K562 (cell line): ENCODE measurements around the gene PDE6D. TPM values are rescaled to one million over a fixed set of nuclear protein-coding genes. Genes with fewer than 3 reads are reported as not detected.
A peak's percentile ranks its signal among the peaks of the same experiment; 100 is the strongest.

Experiments used
- CC2D1A ChIP-seq: fragments of 450-650 bp; IDR thresholded peaks from 2 replicates; pipeline ENCODE4 v1.6.1; 2017; ENCODE audit warnings: mild to moderate bottlenecking
- CUX1 ChIP-seq: fragments of 200-800 bp; sonication (Bioruptor generic); IDR thresholded peaks from 2 replicates; pipeline ENCODE4 v1.6.1; 2016; ENCODE audit warnings: missing genetic modification characterization, missing compliant biosample characterization
- DDX20 ChIP-seq: fragments of 450-650 bp; IDR thresholded peaks from 2 replicates; pipeline ENCODE4 v1.6.1; 2016; ENCODE audit warnings: missing genetic modification characterization, low read depth, mild to moderate bottlenecking, missing compliant biosample characterization, moderate library complexity
- FOS ChIP-seq: IDR thresholded peaks from 3 replicates; pipeline ENCODE4 v1.6.1; 2011; ENCODE audit not compliant: insufficient read length; ENCODE audit errors: extremely low read depth
- JUN ChIP-seq, 2 experiments: sonication (generic) in 1 of 2; formaldehyde crosslinking in 1 of 2; IDR thresholded peaks; 2 replicates each; pipeline versions ENCODE4 v1.6.1 to v1.8.0; 2012 to 2022; ENCODE audit warnings: borderline replicate concordance in 2 of 2, mild to moderate bottlenecking in 2 of 2, improper control_type of control experiment in 1 of 2, low read depth in 1 of 2, low read length in 1 of 2, missing genetic modification reagents in 1 of 2
- MXI1 ChIP-seq: IDR thresholded peaks from 2 replicates; pipeline ENCODE4 v1.6.1; 2011; ENCODE audit warnings: low read depth, mild to moderate bottlenecking, improper control_type of control experiment, low read length
- NCOA4 ChIP-seq: fragments of 450-650 bp; IDR thresholded peaks from 2 replicates; pipeline ENCODE4 v1.6.1; 2018; ENCODE audit warnings: mild to moderate bottlenecking; ENCODE audit not compliant: partially characterized antibody
- NCOR1 ChIP-seq: fragments of 450-650 bp; IDR thresholded peaks from 2 replicates; pipeline ENCODE4 v1.6.1; 2016; ENCODE audit warnings: mild to moderate bottlenecking, moderate library complexity
- RNF2 ChIP-seq: sonication (generic); IDR thresholded peaks from 2 replicates; pipeline ENCODE4 v1.6.1; 2016
- RREB1 ChIP-seq: fragments of 250-450 bp; sonication (Bioruptor Pico); IDR thresholded peaks from 2 replicates; pipeline ENCODE4 v1.4.0; 2020
- THRAP3 ChIP-seq: fragments of 450-650 bp; IDR thresholded peaks from 2 replicates; pipeline ENCODE4 v1.6.1; 2016; ENCODE audit warnings: mild to moderate bottlenecking, inconsistent platforms, borderline replicate concordance
- USF2 ChIP-seq: sonication (generic); formaldehyde crosslinking; IDR thresholded peaks from 2 replicates; pipeline ENCODE4 v1.5.0; 2020; ENCODE audit warnings: missing genetic modification reagents
- ZNF121 ChIP-seq: sonication (generic); formaldehyde crosslinking; conservative IDR thresholded peaks from 2 replicates; pipeline ENCODE4 v1.8.0; 2022; ENCODE audit warnings: missing genetic modification reagents
- ZNF263 ChIP-seq: sonication (generic); formaldehyde crosslinking; IDR thresholded peaks from 2 replicates; pipeline ENCODE4 v1.8.0; 2022; ENCODE audit warnings: mild to moderate bottlenecking, missing genetic modification reagents, borderline replicate concordance
- polyA plus RNA-seq, 8 experiments: library from polyadenylated mRNA; depleted of rRNA in 4 of 8; stranded (reverse) in 5 of 8; unstranded in 3 of 8; fragments of >200 nt; fragmentation: Nextera tagmentation in 2 of 8; fragmentation: Illumina TruSeq in 1 of 8; extraction: Ambion mirVana in 2 of 8; extraction: Trizol in 1 of 8; gene quantifications; 2 replicates each; pipeline versions ENCODE4 v1.2.1 to v1.2.3, GENCODE V29; 2011 to 2014; ENCODE audit warnings: inconsistent platforms in 1 of 8, missing spikeins in 1 of 8
- total RNA-seq, 7 experiments: library from RNA; depleted of rRNA in 6 of 7; stranded (reverse); fragments of >200 nt in 6 of 7; fragmentation: Illumina TruSeq in 2 of 7; extraction: Trizol in 2 of 7; gene quantifications; 2 replicates each; pipeline versions ENCODE4 v1.2.1 to v1.2.3, GENCODE V29; 2011 to 2021; ENCODE audit warnings: low replicate concordance in 1 of 7

Gene PDE6D
- total and polyA plus RNA-seq, 9 of the 15 experiments (the other 6 are each of a cell fraction or from before 2014, with no cell fraction given) = 0.65 to 11.6 (median 7.0) TPM

- TF ChIP-seq THRAP3 = no peak
- no peak for TF ChIP-seq ZNF263 (CRISPR knock-in tag)
- TF ChIP-seq NCOA4 = no peak
- TF ChIP-seq CUX1 = 0 out of 2 replicates have a peak, but pooled peaks have one; percentile 2
- peak; percentile 38; the same call in 1 of the 2 replicates for TF ChIP-seq NCOR1
- TF ChIP-seq RNF2 = peak; percentile 45; the same call in 1 of the 2 replicates
- peak; percentile 43; the same call in 1 of the 2 replicates for TF ChIP-seq USF2 (CRISPR knock-in tag)
- no peak for TF ChIP-seq RREB1
- no peak for TF ChIP-seq MXI1
- no peak for TF ChIP-seq ZNF121 (CRISPR knock-in tag)
- TF ChIP-seq DDX20 (tag) = no peak
- no peak; the same call in 1 of the 2 replicates for TF ChIP-seq JUN (IDR thresholded peaks at IDR 0.05; ENCODE audit: borderline replicate concordance, low read depth, low read length)
- 0 out of 2 replicates have a peak, but pooled peaks have one; percentile 67 for TF ChIP-seq JUN (CRISPR knock-in tag; IDR thresholded peaks at IDR 0.05; ENCODE audit: borderline replicate concordance)
- 0 out of 2 replicates have a peak, but pooled peaks have one; percentile 12 for TF ChIP-seq CC2D1A
- TF ChIP-seq FOS = peak; percentile 92
These were observed 74.1 kb downstream of the PDE6D start (continued) for GRCh38 chr2:231706731-231707624.
